Stimulated activated CD8-positive, alpha-beta memory T cell treated with anti-CD3 and anti-CD28 coated beads, Interleukin-4, amount 100 ng/mL, for 4 hours (primary cell): ENCODE measurements around the gene ARHGEF28.

ENCODE experiments used
- DNase-seq, 2 donors: peaks; one replicate each; pipeline ENCODE4 v3.0.0-alpha.2; 2020; ENCODE audit warnings: low read depth in 2 of 2, low spot score in 1 of 2

ARHGEF28 gene

GRCh38 chr5:73623060-73623459 lies 2.9 kb upstream of the ARHGEF28 start:
- no peak for DNase-seq

- no peak for DNase-seq
Measured at GRCh38 chr5:73623901-73624404, 2.0 kb upstream of the ARHGEF28 start.

GRCh38 chr5:73624888-73625287 lies 1.1 kb upstream of the ARHGEF28 start:
- DNase-seq = no peak

GRCh38 chr5:73625372-73625943 lies 538 bp upstream of the ARHGEF28 start:
- no peak for DNase-seq

GRCh38 chr5:73626814-73627313 lies 868 bp downstream of the ARHGEF28 start:
- no peak for DNase-seq

- DNase-seq = no peak
Measured at GRCh38 chr5:73629456-73629855, 3.5 kb downstream of the ARHGEF28 start.

- no peak for DNase-seq
Measured at GRCh38 chr5:73630765-73631164, 4.8 kb downstream of the ARHGEF28 start.

GRCh38 chr5:73631500-73631899 lies 5.5 kb downstream of the ARHGEF28 start:
- no peak for DNase-seq

- DNase-seq = no peak
Measured at GRCh38 chr5:73633060-73633459, 7.1 kb downstream of the ARHGEF28 start.

GRCh38 chr5:73636408-73636807 lies 10.4 kb downstream of the ARHGEF28 start:
- no peak for DNase-seq

GRCh38 chr5:73637565-73637964 lies 11.6 kb downstream of the ARHGEF28 start:
- DNase-seq = no peak

GRCh38 chr5:73638344-73639095 lies 12.5 kb downstream of the ARHGEF28 start:
- no peak for DNase-seq

GRCh38 chr5:73640861-73641320 lies 14.9 kb downstream of the ARHGEF28 start:
- no peak for DNase-seq

- DNase-seq = no peak
Measured at GRCh38 chr5:73641811-73642210, 15.8 kb downstream of the ARHGEF28 start.

GRCh38 chr5:73642344-73642743 lies 16.3 kb downstream of the ARHGEF28 start:
- no peak for DNase-seq

- no peak for DNase-seq
Measured at GRCh38 chr5:73644385-73644963, 18.5 kb downstream of the ARHGEF28 start.

- DNase-seq = no peak
Measured at GRCh38 chr5:73647721-73648120, 21.7 kb downstream of the ARHGEF28 start.

- DNase-seq = no peak
Measured at GRCh38 chr5:73648515-73648914, 22.5 kb downstream of the ARHGEF28 start.

- DNase-seq = no peak
Measured at GRCh38 chr5:73649926-73650325, 23.9 kb downstream of the ARHGEF28 start.

GRCh38 chr5:73652391-73652790 lies 26.4 kb downstream of the ARHGEF28 start:
- no peak for DNase-seq

- no peak for DNase-seq
Measured at GRCh38 chr5:73654171-73654811, 28.3 kb downstream of the ARHGEF28 start.
